Measurements from ENCODE around the gene RTBDN.

Gene RTBDN

DNA sequence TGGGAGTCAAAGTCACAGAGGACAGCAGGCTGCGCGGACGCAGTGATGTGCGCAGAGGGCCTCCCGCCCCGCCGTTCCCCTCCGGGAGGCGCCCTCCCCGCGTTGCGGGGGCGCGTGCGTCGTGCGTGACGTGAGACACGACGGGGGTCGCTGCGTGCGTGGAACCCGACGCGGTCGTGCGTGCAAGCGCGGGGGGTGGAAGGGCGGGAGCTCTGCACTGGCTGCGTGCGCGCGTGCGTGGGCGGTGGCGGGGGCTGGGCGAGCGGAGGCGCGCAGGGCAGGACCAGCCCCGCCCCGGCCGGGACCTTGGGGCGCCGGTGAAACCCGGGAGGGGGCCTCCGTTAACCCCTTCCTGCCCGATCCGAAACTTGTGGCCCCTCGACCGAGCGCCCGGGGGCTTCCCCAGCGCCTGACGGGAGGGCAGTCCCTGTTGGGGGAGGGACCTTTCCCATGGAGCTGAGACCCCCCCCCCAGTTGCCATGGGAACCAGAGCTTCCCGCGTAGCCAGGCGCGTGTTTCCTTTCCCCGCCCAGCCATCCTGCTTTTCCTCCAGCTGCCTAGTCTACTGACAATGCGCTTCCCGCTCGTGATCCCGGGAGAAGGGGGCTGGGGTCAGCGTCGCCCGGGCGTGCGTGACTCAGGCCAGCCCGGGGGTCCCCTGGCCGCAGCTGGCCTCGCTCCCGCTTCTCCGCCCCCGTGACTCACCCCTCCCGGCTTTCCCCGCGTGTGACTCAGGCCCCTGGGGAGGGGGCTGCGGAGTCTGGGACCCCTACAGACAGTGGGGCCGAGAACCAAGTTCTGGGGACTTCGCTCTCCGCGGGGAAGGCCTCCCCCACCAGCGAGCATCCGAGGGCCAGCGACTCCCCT lies 51.7 kb downstream of the RTBDN start:
- peak; percentile 67 for DNase-seq (ENCODE audit: low read depth, low spot score)

DNA sequence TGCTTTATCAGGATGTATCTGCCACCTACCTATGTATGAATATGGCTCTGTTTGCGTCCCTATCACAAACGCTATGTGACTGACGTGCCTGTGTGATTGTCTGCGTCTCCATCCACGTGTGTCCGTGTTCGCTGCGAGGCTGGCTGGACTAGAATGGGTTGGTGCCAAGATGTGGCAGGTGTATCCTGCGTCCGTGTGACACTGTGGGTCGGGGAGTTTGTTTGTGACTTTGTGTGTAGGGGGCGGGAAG lies 52.3 kb downstream of the RTBDN start:
- DNase-seq (ENCODE audit: low read depth, low spot score): no peak

DNA sequence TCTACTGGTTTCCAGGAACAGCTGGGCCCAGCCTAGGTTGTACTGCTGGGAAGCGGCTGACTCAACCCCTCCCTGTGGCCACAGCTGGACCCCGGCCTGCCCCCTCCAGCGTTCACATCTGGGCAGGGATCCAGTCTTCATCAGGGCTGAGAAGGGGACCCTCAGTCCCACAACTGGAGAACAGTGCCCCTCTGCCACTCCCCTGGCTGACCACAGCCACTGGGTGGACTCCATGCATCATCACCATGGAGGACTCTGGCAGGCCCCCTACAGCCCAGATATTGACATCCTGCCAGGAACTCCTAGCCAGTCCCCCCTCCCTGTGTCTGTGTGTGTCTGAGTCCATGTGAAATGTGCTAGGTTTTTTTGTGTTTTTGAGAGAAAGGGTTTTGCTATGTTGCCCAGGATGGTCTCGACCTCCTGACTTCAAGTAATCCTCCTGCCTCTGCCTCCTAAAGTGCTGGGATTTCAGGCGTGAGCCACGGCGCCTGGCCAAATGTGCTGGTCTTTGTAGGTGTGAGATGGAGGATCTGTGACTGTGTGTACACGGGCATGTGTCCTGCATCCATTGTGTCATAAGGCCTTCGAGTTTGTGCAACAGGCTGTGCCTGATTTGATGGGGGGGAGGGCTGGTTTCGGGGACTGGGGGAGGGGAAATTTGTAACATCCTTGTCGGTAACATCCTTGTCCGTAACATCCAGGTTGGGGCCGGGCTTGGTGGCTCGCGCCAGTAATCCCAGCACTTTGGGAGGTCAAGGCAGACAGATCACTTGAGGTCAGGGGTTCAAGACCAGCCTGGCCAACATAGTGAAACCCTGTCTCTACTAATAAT lies 55.0 kb downstream of the RTBDN start:
- DNase-seq (ENCODE audit: low read depth, low spot score): no peak

DNA sequence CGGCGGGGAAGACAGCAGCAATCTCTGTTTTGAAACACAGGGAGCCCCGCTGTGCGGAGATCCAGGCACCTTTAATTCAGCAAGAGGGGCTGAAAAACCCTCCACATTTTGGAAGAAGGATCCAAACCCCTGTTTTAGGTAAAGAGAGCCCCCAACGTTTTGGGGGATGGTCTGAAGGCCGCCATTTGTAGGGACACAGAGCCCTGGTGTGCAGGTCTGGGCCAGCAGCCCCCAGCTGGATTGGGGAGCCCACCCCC lies 55.5 kb downstream of the RTBDN start:
- no peak for DNase-seq (ENCODE audit: low read depth, low spot score)

DNA sequence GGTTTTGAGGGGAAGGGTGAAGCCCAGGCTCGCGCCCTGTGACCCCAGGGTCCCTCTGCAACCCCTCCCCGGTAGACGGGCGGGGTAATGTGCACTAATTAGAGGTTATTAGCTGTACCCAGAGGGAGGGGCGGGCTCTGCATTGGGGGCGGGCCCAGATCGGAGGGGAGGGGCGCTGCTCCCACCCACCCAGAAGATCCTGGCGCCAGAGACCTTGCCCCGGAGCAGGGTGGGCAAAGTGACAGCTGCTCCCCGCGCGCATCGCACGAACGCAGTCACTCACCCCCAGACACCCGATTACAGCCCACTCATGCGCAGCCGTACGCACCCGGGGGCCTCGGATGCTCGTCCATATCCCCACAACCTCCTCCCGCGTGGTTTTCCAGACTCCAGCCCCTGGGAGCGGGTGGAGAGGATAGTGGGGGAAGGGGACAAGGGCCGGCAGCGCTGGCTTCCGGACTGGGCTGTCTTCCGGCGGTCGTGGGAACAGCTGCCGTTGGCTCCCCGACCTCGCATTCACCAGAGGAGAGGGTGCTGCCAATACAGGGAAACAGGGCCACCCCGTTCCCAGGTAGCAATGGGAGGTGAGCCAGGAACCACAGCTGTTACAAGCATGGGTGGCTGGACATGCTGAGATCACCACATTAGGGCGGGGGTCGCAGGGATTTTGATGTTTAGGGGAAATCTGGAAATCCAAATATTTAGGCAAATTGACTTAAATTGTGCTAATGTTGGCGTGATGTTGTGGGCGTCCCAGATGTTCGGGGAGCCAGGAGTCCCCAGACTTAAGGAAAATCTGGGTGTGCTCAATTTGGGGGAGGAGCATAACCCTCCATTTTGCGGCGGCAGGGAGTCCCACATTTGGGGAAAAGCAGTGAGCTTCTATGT lies 56.1 kb downstream of the RTBDN start:
- DNase-seq (ENCODE audit: low read depth, low spot score): no peak

DNA sequence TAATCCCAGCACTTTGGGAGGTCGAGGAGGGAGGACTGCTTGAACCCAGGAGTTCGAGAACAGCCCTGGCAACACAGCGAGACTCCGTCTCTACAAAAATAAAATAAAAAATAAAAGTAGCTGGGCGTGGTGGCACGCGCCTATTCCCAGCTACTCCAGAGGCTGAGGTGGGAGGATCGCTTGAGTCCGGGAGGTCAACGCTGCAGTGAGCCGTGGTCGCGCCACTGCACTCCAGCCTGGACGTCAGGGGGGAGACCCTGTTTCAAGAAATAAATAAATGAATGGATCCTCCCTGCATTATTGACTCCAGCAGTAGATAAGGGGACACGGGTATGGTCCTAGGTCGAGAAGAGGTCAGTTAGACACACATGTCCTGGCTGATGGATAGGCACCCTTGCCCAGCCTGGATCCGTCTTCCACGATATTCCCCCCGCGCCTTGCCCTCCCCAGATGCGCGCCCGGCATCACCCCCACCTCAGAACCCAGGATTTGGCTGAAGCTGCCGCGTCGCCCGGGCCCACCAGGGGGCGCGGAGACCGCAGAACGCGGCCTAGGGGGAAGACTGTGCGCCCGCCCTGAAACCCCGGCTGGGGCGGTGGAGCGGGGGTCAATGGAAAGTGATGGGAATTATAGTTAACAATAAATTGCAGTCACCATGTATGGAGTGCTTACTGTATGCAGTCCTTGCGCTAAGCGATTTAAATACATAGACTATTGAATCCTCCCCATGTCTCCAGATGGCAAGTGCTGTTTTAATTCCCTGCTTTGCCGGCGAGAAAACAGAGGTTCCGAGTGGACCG lies 57.0 kb downstream of the RTBDN start:
- peak; percentile 64 for DNase-seq (ENCODE audit: low read depth, low spot score)

Data from activated naive CD8-positive, alpha-beta T cell treated with anti-CD3 and anti-CD28 coated beads, Interleukin-2, amount 50 U/mL, for 16 hours (primary cell).